ENCODE results near the gene AACS. TPM values are rescaled to one million over a fixed set of nuclear protein-coding genes. Genes with fewer than 3 reads are reported as not detected.

AACS gene
- total and polyA plus RNA-seq, 10 of the 15 experiments (the other 5 are each of a cell fraction or from before 2014, with no cell fraction given), result 10.1 to 34.0 (median 21.1) TPM

DNA sequence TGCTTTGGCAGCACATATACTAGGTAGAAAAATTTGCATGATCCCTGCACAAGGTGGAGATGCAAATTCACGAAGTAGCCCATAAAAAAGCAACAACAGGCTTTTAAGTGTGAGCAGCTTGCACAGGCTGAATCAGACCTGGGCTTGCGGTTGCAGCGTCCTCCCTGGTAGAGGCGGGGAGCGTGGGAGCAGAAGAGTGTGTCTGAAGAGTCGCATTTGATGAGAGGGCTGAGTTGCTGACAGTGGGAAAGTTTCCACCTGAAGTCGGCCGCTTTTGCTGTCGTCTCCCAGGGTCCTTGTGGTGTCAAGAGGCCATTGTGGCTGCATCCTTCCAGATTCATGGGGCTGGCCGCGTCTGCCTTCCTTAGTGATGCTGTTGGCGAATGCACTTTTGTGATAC, 6.2 kb downstream of the AACS start:
- ATAC-seq (no peak), FAIRE-seq (no peak), DNase-seq (ENCODE audit: low read depth, low spot score) (no peak)
- intact Hi-C loops (cut with micrococcal nuclease; ENCODE audit: unreplicated experiment) (no loop called here), in situ Hi-C loops (cut with MboI) (no loop called here)
- H3K36me3 ChIP-seq (ENCODE audit: control insufficient read depth in 2 of 2, insufficient read depth in 2 of 2, low read length in 1 of 2), result peaks cover 0 to 15% of the 10 kb centered on the region in 2 experiments; a peak in 1 of 4 replicates
- no peak overlapping the region for H3K4me2 ChIP-seq (ENCODE audit: control insufficient read depth, insufficient read depth)
- H2AFZ ChIP-seq (ENCODE audit: control insufficient read depth, low read depth, low read length), result no peak overlapping the region
- POLR2A ChIA-PET, result no interaction called here
- no peak overlapping the region for H3K4me3 ChIP-seq
- H3K4me1 ChIP-seq (ENCODE audit: control insufficient read depth, insufficient read depth, low read length), result no peaks in the 10 kb centered on the region; the same call in 1 of the 2 replicates
- no peaks in the 10 kb centered on the region for H4K20me1 ChIP-seq (ENCODE audit: control insufficient read depth, insufficient read depth)
- H3K27me3 ChIP-seq (replicated peaks in 1 of 2; ENCODE audit: control insufficient read depth in 2 of 2, insufficient read depth in 2 of 2, low read length in 1 of 2), result no peaks in the 10 kb centered on the region
- SMC1A ChIA-PET (ENCODE audit: uncharacterized antibody, unreplicated experiment), result no interaction called here
- no peak overlapping the region for H3K9ac ChIP-seq (ENCODE audit: control insufficient read depth, insufficient read depth, low read length)
- peaks cover 6% of the 10 kb centered on the region for H3K79me2 ChIP-seq (ENCODE audit: control insufficient read depth, insufficient read depth, low read length)
- CTCF ChIA-PET, result no interaction called here
- WGBS (ENCODE audit: insufficient coverage, insufficient replicate concordance, low lambda C conversion rate, missing lambda C conversion rate), result 95% methylated on average over 12 of the region's 12 CpGs
- TF ChIP-seq CHD2 (IDR thresholded peaks at IDR 0.05; ENCODE audit: borderline replicate concordance, low read depth, low read length) (no peak), FOXM1 (IDR thresholded peaks at IDR 0.05; ENCODE audit: low read depth, low read length) (no peak), RUNX3 (IDR thresholded peaks at IDR 0.05; ENCODE audit: low read length) (no peak), ZNF24 (IDR thresholded peaks at IDR 0.05) (no peak), IRF5 (IDR thresholded peaks at IDR 0.05; ENCODE audit: borderline replicate concordance) (no peak), SMC3 (IDR thresholded peaks at IDR 0.05; ENCODE audit: borderline replicate concordance, low read length) (no peak), MLLT1 (IDR thresholded peaks at IDR 0.05) (no peak), ZNF687 (IDR thresholded peaks at IDR 0.05) (no peak), ZZZ3 (IDR thresholded peaks at IDR 0.05; ENCODE audit: control insufficient read depth, insufficient read length, low read depth) (no peak), PAX5 (IDR thresholded peaks at IDR 0.05; ENCODE audit: borderline replicate concordance, low read depth, low read length) (no peak), SREBF2 (IDR thresholded peaks at IDR 0.05; ENCODE audit: low read length) (no peak), JUNB (IDR thresholded peaks at IDR 0.05) (no peak), KDM1A (IDR thresholded peaks at IDR 0.05; ENCODE audit: borderline replicate concordance) (no peak), RFX5 (IDR thresholded peaks at IDR 0.05; ENCODE audit: low read depth, low read length) (no peak)
- TF ChIP-seq, protein P1, sequence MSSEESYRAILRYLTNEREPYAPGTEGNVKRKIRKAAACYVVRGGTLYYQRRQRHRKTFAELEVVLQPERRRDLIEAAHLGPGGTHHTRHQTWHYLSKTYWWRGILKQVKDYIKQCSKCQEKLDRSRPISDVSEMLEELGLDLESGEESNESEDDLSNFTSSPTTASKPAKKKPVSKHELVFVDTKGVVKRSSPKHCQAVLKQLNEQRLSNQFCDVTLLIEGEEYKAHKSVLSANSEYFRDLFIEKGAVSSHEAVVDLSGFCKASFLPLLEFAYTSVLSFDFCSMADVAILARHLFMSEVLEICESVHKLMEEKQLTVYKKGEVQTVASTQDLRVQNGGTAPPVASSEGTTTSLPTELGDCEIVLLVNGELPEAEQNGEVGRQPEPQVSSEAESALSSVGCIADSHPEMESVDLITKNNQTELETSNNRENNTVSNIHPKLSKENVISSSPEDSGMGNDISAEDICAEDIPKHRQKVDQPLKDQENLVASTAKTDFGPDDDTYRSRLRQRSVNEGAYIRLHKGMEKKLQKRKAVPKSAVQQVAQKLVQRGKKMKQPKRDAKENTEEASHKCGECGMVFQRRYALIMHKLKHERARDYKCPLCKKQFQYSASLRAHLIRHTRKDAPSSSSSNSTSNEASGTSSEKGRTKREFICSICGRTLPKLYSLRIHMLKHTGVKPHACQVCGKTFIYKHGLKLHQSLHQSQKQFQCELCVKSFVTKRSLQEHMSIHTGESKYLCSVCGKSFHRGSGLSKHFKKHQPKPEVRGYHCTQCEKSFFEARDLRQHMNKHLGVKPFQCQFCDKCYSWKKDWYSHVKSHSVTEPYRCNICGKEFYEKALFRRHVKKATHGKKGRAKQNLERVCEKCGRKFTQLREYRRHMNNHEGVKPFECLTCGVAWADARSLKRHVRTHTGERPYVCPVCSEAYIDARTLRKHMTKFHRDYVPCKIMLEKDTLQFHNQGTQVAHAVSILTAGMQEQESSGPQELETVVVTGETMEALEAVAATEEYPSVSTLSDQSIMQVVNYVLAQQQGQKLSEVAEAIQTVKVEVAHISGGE (CRISPR knock-in tag; IDR thresholded peaks at IDR 0.05), result no peak
- no peaks in the 10 kb centered on the region for H3K9me3 ChIP-seq (replicated peaks; ENCODE audit: control insufficient read depth, insufficient read depth, low read length)
- H3K27ac ChIP-seq (ENCODE audit: control insufficient read depth, insufficient read depth), result no peak overlapping the region
- RAD21 ChIA-PET (ENCODE audit: unreplicated experiment), result no interaction called here
- no TSS peak for BruUV-seq (replicated peaks)
